ENCODE results near the gene TDRD12. TPM values are rescaled to one million over a fixed set of nuclear protein-coding genes. Genes with fewer than 3 reads are reported as not detected.

TDRD12 gene
- total and polyA plus RNA-seq, 2 of the 13 experiments (the other 11 are each of a cell fraction or from before 2014, with no cell fraction given): 0.03 to 0.40 TPM

DNA sequence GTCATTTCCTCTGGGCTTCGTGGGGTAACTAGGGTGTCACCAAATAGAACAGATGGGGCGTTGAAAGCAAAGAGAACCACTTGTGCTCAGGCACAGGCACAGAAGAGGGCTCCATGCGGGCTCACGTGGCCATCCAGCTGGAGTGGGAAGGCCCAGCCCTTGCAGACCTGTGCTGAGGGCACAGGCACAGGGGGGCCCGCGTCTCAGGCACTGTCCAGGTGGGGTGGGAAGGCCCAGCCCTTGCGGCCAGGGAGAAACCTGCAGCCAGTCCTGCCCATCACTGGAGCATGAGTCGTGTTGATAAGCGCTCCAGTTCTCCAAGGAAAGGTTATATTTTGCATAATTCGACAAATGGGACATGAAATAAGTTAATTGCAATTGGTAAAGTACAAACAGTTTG, 92.5 kb downstream of the TDRD12 start (continued):
- TF ChIP-seq, protein P1, sequence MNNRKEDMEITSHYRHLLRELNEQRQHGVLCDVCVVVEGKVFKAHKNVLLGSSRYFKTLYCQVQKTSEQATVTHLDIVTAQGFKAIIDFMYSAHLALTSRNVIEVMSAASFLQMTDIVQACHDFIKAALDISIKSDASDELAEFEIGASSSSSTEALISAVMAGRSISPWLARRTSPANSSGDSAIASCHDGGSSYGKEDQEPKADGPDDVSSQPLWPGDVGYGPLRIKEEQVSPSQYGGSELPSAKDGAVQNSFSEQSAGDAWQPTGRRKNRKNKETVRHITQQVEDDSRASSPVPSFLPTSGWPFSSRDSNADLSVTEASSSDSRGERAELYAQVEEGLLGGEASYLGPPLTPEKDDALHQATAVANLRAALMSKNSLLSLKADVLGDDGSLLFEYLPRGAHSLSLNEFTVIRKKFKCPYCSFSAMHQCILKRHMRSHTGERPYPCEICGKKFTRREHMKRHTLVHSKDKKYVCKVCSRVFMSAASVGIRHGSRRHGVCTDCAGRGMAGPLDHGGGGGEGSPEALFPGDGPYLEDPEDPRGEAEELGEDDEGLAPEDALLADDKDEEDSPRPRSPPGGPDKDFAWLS (CRISPR knock-in tag; IDR thresholded peaks at IDR 0.05; ENCODE audit: borderline replicate concordance): no peak
- TF ChIP-seq ZNF772 (CRISPR knock-in tag; IDR thresholded peaks at IDR 0.05): no peak
- TF ChIP-seq, protein P2, sequence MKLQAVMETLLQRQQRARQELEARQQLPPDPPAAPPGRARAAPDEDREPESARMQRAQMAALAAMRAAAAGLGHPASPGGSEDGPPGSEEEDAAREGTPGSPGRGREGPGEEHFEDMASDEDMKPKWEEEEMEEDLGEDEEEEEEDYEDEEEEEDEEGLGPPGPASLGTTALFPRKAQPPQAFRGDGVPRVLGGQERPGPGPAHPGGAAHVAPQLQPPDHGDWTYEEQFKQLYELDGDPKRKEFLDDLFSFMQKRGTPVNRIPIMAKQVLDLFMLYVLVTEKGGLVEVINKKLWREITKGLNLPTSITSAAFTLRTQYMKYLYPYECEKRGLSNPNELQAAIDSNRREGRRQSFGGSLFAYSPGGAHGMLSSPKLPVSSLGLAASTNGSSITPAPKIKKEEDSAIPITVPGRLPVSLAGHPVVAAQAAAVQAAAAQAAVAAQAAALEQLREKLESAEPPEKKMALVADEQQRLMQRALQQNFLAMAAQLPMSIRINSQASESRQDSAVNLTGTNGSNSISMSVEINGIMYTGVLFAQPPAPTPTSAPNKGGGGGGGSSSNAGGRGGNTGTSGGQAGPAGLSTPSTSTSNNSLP (IDR thresholded peaks at IDR 0.05; ENCODE audit: low read depth, low read length): no peak
- TF ChIP-seq SNRNP70 (IDR thresholded peaks at IDR 0.05; ENCODE audit: low read depth, low read length): no peak
- no peak for TF ChIP-seq KDM2A (CRISPR knock-in tag; IDR thresholded peaks at IDR 0.05; ENCODE audit: borderline replicate concordance, low read depth)
- TF ChIP-seq, protein P3, sequence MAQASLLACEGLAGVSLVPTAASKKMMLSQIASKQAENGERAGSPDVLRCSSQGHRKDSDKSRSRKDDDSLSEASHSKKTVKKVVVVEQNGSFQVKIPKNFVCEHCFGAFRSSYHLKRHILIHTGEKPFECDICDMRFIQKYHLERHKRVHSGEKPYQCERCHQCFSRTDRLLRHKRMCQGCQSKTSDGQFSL (CRISPR knock-in tag; IDR thresholded peaks at IDR 0.05): no peak
- TF ChIP-seq MED13 (CRISPR knock-in tag; IDR thresholded peaks at IDR 0.05): no peak

DNA sequence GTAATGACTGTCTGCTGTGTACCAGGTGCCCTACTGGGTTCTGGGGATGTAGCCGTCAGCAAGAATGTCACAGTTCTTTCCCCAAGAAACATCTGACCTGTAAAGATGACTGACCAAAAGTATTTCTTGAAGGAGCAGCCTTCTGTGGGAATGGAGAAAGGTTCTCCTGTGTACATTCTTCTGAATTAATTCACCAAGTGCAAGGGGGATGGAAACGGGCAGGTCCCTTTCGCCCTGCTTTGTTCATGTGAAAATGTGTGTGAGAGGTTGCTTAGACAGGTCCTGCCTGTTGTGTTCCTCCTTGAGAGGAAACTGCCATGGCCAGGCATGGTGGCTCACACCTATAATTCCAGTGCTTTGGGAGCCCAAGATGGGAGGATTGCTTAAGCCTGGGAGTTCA, 93.0 kb downstream of the TDRD12 start:
- Histone ChIP-seq H3K4me1 (ENCODE audit: insufficient read depth, low read length) (peaks cover 28% of the 10 kb centered on the region), H3K4me2 (ENCODE audit: low read depth, low read length) (no peak overlapping the region), H3K9ac (ENCODE audit: insufficient read depth, low read depth, low read length) (no peak overlapping the region), H3K79me2 (ENCODE audit: insufficient read depth, low read length) (no peaks in the 10 kb centered on the region), H3K4me3 (replicated peaks in 1 of 3; ENCODE audit: insufficient read depth in 1 of 3, low read depth in 2 of 3, low read length in 3 of 3) (no peak overlapping the region), H4K20me1 (ENCODE audit: insufficient read depth, low read length) (no peaks in the 10 kb centered on the region), H3K27ac (ENCODE audit: extremely low read length, insufficient read depth, low read length) (no peak overlapping the region), H3K27me3 (ENCODE audit: control insufficient read depth in 1 of 2, insufficient read depth in 2 of 2, low read length in 2 of 2) (peaks cover 7 to 23% of the 10 kb centered on the region in 2 experiments), H3K9me3 (ENCODE audit: low read length) (no peaks in the 10 kb centered on the region), H3K36me3 (replicated peaks in 1 of 2; ENCODE audit: control insufficient read depth in 1 of 2, insufficient read depth in 2 of 2, low read length in 2 of 2) (no peaks in the 10 kb centered on the region), H2AFZ (ENCODE audit: low read length) (no peak overlapping the region)
- BruUV-seq (replicated peaks): no TSS peak
- no peak for ATAC-seq
- ChIA-PET POLR2A (no interaction called here), CTCF (ENCODE audit: low intra/inter-chr PET ratio, low total read pairs) (no interaction called here)
- TF ChIP-seq SSRP1 (CRISPR knock-in tag; IDR thresholded peaks at IDR 0.05): no peak
- TF ChIP-seq CHCHD3 (CRISPR knock-in tag; IDR thresholded peaks at IDR 0.05): no peak
- TF ChIP-seq NKX3-1 (CRISPR knock-in tag; IDR thresholded peaks at IDR 0.05): no peak
- TF ChIP-seq ZBTB21 (CRISPR knock-in tag; IDR thresholded peaks at IDR 0.05): no peak
- TF ChIP-seq, protein P4, sequence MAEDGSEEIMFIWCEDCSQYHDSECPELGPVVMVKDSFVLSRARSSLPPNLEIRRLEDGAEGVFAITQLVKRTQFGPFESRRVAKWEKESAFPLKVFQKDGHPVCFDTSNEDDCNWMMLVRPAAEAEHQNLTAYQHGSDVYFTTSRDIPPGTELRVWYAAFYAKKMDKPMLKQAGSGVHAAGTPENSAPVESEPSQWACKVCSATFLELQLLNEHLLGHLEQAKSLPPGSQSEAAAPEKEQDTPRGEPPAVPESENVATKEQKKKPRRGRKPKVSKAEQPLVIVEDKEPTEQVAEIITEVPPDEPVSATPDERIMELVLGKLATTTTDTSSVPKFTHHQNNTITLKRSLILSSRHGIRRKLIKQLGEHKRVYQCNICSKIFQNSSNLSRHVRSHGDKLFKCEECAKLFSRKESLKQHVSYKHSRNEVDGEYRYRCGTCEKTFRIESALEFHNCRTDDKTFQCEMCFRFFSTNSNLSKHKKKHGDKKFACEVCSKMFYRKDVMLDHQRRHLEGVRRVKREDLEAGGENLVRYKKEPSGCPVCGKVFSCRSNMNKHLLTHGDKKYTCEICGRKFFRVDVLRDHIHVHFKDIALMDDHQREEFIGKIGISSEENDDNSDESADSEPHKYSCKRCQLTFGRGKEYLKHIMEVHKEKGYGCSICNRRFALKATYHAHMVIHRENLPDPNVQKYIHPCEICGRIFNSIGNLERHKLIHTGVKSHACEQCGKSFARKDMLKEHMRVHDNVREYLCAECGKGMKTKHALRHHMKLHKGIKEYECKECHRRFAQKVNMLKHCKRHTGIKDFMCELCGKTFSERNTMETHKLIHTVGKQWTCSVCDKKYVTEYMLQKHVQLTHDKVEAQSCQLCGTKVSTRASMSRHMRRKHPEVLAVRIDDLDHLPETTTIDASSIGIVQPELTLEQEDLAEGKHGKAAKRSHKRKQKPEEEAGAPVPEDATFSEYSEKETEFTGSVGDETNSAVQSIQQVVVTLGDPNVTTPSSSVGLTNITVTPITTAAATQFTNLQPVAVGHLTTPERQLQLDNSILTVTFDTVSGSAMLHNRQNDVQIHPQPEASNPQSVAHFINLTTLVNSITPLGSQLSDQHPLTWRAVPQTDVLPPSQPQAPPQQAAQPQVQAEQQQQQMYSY (CRISPR knock-in tag; IDR thresholded peaks at IDR 0.05): no peak
- WGBS (ENCODE audit: low lambda C conversion rate): 61% methylated on average over 3 of the region's 3 CpGs
- no peak for FAIRE-seq
- in situ Hi-C loops (cut with HindIII; ENCODE audit: extremely low pct_ligation_motif_present, low pct_unique_long_range_greater_than_20kb): no loop called here
- intact Hi-C loops (cut with micrococcal nuclease; ENCODE audit: unreplicated experiment): no loop called here
- no peak for DNase-seq (ENCODE audit: low spot score)

Measured in HepG2 (cell line).